Activated T-helper 2 cell treated with anti-CD3 and anti-CD28 coated beads, Interferon-gamma antibody, Interleukin-2, Interleukin-4, amounts not matched to agents 10 μg/mL and 5 μg/mL and 100 μg/mL, durations not matched to agents 14 hours and 24 hours and 36 hours (primary cell): ENCODE measurements around the gene ETFBKMT. TPM values are rescaled to one million over a fixed set of nuclear protein-coding genes. Genes with fewer than 3 reads are reported as not detected.
"Not testable (repeated sequence)": the region's sequence is repeated elsewhere in the genome, so short reads cannot be mapped to it uniquely, and the experiment has no call there.

ENCODE experiments used
- DNase-seq: peaks from one replicate; pipeline ENCODE4 v3.0.0; 2021; ENCODE audit warnings: low spot score
- H3K27ac Mint-ChIP-seq: one replicate; pipeline ENCODE4 v1.8.0; 2021; ENCODE audit warnings: mixed read lengths
- H3K27me3 Mint-ChIP-seq: one replicate; pipeline ENCODE4 v1.8.0; 2021; ENCODE audit warnings: low read depth, mixed read lengths
- H3K36me3 Mint-ChIP-seq: one replicate; pipeline ENCODE4 v1.8.0; 2021; ENCODE audit warnings: low read depth, mixed read lengths
- H3K4me1 Mint-ChIP-seq: one replicate; pipeline ENCODE4 v1.8.0; 2021; ENCODE audit warnings: low read depth, mixed read lengths
- H3K4me3 Mint-ChIP-seq: one replicate; pipeline ENCODE4 v1.8.0; 2021; ENCODE audit warnings: low read depth, mild to moderate bottlenecking, moderate library complexity, mixed read lengths
- H3K9me3 Mint-ChIP-seq: one replicate; pipeline ENCODE4 v1.8.0; 2021; ENCODE audit warnings: mixed read lengths
- intact Hi-C: fragments of 100-400 bp; cut with micrococcal nuclease; formaldehyde crosslinking; loops from one replicate; pipeline ENCODE4 v1.15.1; 2023
- total RNA-seq: library from RNA; stranded (reverse); gene quantifications from 2 replicates; pipeline ENCODE4 v1.2.3, GENCODE V29; 2022

The ETFBKMT gene
- total RNA-seq, 1 donor from 2014 or later: 0.37 TPM

DNA sequence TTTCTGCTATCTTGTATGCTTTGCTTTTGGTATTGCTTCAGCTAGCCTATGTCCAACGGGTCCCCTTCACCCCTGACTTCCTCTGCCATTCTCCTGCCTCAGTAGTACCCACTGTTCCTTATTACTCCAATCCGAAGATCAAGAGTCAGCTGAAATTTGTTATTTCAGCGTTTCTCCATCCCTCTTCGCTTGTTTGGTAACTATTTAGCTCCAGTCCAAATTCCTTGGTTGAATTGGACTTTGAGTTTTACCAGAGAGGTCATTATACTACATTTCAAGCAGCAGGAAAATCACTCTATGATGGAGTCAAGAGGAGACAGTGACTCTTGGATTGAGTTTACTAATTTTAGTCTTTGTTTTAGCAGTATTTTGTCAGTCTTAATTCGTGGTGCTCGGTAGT lies 4.5 kb downstream of the ETFBKMT start:
- Mint-ChIP-seq H3K27ac (no peak overlapping the region), H3K4me1 (no peaks in the 10 kb centered on the region), H3K4me3 (no peak overlapping the region), H3K27me3 (no peaks in the 10 kb centered on the region), H3K9me3 (peaks cover 12% of the 10 kb centered on the region), H3K36me3 (peaks cover 3% of the 10 kb centered on the region)
- no peak for DNase-seq
- intact Hi-C loops: no loop called here

DNA sequence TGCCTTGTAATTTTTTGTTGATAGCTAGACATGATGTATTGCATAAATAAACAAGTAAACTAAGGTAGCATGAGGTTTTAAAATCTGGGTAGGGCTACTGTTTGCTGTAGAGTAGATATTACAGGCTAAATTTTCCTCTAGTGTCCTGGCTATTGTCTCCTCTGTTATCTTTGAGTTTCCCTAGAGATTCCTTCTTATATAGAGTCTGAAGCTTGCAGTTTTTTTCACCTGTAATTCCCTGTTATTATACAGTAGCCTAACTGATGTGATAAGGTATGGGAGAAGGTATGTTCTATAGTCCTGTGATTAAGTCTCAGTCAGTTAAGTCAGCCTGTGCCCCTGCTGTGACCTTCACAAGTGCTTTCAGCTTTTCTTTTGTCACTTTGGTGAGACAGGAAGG lies 9.5 kb downstream of the ETFBKMT start:
- Mint-ChIP-seq H3K9me3 (peaks cover 16% of the 10 kb centered on the region), H3K4me1 (no peaks in the 10 kb centered on the region), H3K27ac (no peak overlapping the region), H3K27me3 (no peaks in the 10 kb centered on the region), H3K36me3 (peaks cover 3% of the 10 kb centered on the region), H3K4me3 (no peak overlapping the region)
- no peak for DNase-seq
- intact Hi-C loops: no loop called here

DNA sequence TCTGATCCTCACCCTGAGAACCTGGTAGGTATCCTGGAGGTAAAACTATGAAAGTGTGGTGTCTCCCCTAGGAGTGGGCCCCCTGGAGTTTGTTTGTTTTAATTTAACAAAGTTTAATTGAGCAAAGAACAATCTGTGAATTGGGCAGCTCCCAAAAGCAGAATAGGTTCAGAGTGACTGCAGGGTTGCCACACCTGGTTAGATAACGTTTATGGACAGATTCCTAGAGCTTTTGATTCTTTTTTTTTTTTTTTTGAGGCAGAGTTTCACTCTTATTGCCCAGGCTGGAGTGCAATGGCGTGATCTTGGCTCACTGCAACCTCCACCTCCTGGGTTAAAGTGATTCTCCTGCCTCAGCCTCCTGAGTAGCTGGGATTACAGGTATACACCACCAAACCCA lies 10.1 kb downstream of the ETFBKMT start:
- H3K36me3 Mint-ChIP-seq, H3K4me3 Mint-ChIP-seq, intact Hi-C loops: not testable (repeated sequence)

DNA sequence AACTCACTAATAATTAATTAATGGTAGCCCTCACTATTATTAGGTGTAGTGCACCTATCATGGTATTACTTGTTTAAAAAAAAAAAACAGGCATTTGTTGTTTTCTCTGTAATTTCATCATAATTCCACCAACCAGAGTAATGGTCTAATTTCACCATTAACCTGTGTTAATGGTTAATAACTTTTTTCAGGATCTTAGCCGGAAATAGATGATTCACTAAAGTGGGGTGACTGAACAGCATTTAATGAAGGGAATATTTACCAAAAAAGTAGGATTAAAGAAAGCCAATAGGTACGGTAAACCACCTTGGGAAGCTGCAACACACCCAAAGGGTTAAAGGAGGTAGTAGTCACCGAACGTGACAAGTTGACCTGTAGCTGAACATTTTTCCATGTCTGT lies 13.0 kb downstream of the ETFBKMT start:
- no peaks in the 10 kb centered on the region for H3K27me3 Mint-ChIP-seq
- peaks cover 9% of the 10 kb centered on the region for H3K9me3 Mint-ChIP-seq
- H3K27ac Mint-ChIP-seq: no peak overlapping the region
- no peaks in the 10 kb centered on the region for H3K4me1 Mint-ChIP-seq
- intact Hi-C loops: no loop called here
- H3K4me3 Mint-ChIP-seq: no peak overlapping the region
- H3K36me3 Mint-ChIP-seq: peaks cover 3% of the 10 kb centered on the region
- DNase-seq: no peak

More for the DNA sequence above, 10.1 kb downstream of the ETFBKMT start:
- H3K9me3 Mint-ChIP-seq: peaks cover 16% of the 10 kb centered on the region
- H3K27ac Mint-ChIP-seq, H3K4me1 Mint-ChIP-seq, DNase-seq, H3K27me3 Mint-ChIP-seq: not testable (repeated sequence)

DNA sequence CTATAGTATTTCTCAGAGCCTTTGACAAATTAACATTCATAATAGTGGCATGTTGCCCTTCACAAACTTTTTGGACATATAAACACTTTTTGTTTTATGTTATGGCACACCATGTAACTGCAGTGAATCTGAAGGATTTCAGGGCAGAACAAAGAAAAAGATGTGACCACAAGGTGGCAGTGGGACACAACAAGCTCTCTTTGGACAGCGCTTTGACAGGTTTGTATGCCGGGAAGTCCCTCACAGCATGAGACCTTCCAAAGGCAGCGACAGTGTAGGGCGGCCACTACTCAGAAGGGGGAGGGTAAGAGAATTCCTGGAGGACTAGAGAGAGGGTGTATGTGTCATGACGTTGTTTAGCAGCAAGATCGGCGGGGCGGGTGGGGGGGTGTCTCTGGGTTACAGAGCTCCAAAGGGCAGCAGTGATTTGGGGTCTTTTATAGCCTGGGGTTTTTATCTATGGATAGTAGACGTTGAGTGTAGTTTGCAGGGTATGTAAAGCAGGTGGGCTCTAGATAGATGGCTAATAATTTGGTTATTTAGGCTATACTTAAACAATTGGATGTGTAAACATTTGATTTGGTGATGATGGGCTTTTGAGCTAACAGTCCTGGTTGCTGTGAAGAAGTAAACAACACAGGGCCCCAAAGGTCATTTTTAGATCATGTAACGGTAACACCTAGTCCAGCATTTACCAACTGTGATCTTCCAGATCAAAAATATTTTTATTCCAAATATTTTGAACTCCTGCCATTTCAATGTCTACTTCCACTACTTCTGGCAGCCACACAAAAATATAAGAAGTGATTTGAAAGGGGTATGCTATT lies 22.9 kb downstream of the ETFBKMT start:
- H3K4me3 Mint-ChIP-seq: no peak overlapping the region
- no peak overlapping the region for H3K27ac Mint-ChIP-seq
- H3K4me1 Mint-ChIP-seq: peaks cover 5% of the 10 kb centered on the region
- H3K9me3 Mint-ChIP-seq: peaks cover 12% of the 10 kb centered on the region
- peak; percentile 46 for DNase-seq
- H3K27me3 Mint-ChIP-seq: no peaks in the 10 kb centered on the region
- intact Hi-C loops: loop anchor here (2.0 to 5.0 kb wide), 4 partner anchors 214 to 630 kb away; partner anchors contain the start of gene RESF1
- peaks cover 19% of the 10 kb centered on the region for H3K36me3 Mint-ChIP-seq

DNA sequence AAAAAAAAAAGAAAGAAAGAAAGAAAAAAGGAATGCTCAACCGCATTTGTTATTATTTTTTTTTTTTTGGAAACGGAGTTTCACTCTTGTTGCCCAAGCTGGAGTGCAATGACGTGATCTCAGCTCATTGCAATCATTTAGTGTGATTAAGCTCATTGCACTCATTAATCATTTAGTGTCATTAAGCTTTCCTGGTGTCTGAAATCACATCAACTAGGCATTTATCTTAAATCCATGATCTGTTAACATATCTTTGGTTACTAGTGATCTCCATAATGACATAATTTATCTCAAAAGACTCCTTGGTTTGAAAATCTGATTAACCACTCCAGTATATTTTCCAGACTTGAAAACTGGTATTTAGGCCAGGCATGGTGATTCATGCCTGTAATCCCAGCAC lies 26.3 kb downstream of the ETFBKMT start:
- no peak overlapping the region for H3K4me3 Mint-ChIP-seq
- H3K4me1 Mint-ChIP-seq: peaks cover 6% of the 10 kb centered on the region
- intact Hi-C loops: loop anchor here (5.0 kb wide), 1 partner anchor 62 kb away; no protein-coding TSS in a partner anchor
- H3K27me3 Mint-ChIP-seq: no peaks in the 10 kb centered on the region
- peaks cover 18% of the 10 kb centered on the region for H3K9me3 Mint-ChIP-seq
- no peak overlapping the region for H3K27ac Mint-ChIP-seq
- DNase-seq: no peak
- peaks cover 28% of the 10 kb centered on the region for H3K36me3 Mint-ChIP-seq

DNA sequence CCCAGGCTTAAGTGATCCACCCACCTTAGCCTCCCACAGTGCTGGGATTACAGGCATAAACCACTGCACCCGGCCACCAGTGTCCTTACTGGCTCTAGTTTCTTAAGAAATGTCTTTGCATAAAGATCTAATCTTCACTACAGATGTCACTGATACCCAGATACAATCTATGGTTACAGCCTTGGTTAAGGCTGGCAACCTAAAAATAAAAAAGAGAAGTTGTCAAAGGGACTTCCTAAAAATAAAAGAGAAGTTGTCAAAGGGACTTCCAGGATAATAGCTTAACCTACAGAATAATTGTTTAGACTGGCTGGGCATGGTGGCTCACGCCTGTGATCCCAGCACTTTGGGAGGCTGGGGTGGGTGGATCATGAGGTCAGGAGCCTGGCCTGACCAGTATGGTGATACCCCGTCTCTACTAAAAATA lies 27.6 kb downstream of the ETFBKMT start:
- Mint-ChIP-seq H3K9me3 (peaks cover 17% of the 10 kb centered on the region), H3K4me3 (no peak overlapping the region), H3K36me3 (peaks cover 27% of the 10 kb centered on the region), H3K27ac (no peak overlapping the region), H3K4me1 (peaks cover 6% of the 10 kb centered on the region), H3K27me3 (no peaks in the 10 kb centered on the region)
- intact Hi-C loops: loop anchor here (5.0 kb wide), 1 partner anchor 60 kb away; no protein-coding TSS in a partner anchor
- DNase-seq: no peak

DNA sequence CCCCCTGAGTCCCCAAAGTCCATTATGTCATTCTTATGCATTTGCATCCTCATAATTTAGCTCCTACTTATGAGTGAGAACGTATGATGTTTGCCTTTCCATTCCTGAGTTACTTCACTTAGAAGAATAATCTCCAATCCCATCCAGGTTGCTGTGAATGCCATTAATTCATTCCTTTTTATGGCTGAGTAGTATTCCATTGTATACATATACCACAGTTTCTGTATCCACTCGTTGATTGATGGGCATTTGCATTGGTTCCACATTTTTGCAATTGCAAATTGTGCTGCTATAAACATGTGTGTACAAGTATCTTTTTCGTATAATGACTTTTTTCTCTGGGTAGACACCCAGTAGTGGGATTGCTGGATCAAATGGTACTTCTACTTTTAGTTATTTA lies 30.4 kb downstream of the ETFBKMT start:
- not testable (repeated sequence) for H3K4me3 Mint-ChIP-seq, DNase-seq, H3K27ac Mint-ChIP-seq, H3K27me3 Mint-ChIP-seq, H3K9me3 Mint-ChIP-seq, H3K4me1 Mint-ChIP-seq
- intact Hi-C loops: loop anchor here (5.0 kb wide), 1 partner anchor 57 kb away; no protein-coding TSS in a partner anchor
- H3K36me3 Mint-ChIP-seq: peaks cover 16% of the 10 kb centered on the region

DNA sequence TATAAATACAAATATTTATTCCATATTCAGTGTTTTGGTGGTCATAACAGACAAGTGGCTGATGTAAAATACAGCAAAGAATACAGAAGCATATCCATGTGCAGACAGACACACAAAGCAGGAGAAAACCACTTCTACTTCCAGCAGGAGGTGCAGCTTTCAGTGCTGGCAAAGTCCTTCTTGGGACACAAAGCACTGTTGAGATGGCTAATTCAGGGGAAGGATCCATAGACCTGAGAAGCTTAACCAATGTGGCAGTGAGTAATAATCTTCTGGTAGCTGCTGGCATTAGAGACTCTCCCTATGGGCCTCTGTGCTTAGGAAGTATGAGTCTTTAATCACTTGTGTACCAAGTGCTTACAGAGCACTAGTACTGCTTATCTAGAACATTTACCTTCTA lies 42.6 kb downstream of the ETFBKMT start:
- Mint-ChIP-seq H3K36me3 (peaks cover 15% of the 10 kb centered on the region), H3K4me3 (no peak overlapping the region), H3K27ac (no peak overlapping the region), H3K9me3 (peaks cover 4% of the 10 kb centered on the region), H3K4me1 (no peaks in the 10 kb centered on the region), H3K27me3 (no peaks in the 10 kb centered on the region)
- DNase-seq: no peak
- intact Hi-C loops: no loop called here

DNA sequence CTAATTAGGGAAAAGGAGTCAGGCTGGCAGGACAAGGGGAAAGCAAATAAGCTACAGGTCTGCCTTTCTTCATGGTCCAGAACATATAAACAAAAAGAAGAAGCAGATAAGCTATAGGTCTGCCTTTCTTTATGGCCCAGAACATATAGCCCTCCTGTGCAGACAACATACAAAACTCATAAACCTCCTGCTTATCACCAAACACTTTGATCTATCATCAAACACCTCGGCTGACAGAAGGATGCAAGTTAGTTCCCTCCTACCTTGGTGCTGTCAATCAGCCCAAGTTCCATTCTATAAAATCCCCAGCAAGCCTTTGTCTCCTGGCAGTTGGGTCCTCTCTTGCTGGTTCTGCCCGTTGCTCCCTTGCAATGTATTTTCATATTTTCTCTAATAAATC lies 46.1 kb downstream of the ETFBKMT start:
- intact Hi-C loops: no loop called here

DNA sequence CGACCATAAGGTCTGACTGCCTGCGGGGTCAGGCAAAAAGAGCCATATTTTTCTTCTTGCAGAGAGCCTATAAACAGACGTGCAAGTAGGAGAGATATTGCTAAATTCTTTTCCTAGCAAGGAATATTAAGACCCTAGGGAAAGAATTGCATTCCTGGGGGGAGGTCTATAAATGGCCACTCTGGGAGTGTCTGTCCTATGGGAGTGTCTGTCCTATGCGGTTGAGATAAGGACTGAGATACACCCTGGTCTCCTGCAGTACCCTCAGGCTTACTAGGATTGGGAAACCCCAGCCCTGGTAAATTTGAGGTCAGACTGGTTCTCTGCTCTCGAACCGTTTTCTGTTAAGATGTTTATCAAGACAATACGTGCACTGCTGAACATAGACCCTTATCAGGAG lies 48.6 kb downstream of the ETFBKMT start:
- intact Hi-C loops, H3K27me3 Mint-ChIP-seq, H3K4me3 Mint-ChIP-seq, H3K27ac Mint-ChIP-seq, H3K4me1 Mint-ChIP-seq, DNase-seq: not testable (repeated sequence)
- Mint-ChIP-seq H3K9me3 (peaks cover 29% of the 10 kb centered on the region), H3K36me3 (peaks cover 27% of the 10 kb centered on the region)

More for the DNA sequence above, 46.1 kb downstream of the ETFBKMT start:
- H3K9me3 Mint-ChIP-seq: peaks cover 29% of the 10 kb centered on the region
- DNase-seq: no peak
- H3K27ac Mint-ChIP-seq: no peak overlapping the region
- no peak overlapping the region for H3K4me3 Mint-ChIP-seq
- H3K4me1 Mint-ChIP-seq: no peaks in the 10 kb centered on the region
- peaks cover 29% of the 10 kb centered on the region for H3K36me3 Mint-ChIP-seq
- H3K27me3 Mint-ChIP-seq: no peaks in the 10 kb centered on the region

DNA sequence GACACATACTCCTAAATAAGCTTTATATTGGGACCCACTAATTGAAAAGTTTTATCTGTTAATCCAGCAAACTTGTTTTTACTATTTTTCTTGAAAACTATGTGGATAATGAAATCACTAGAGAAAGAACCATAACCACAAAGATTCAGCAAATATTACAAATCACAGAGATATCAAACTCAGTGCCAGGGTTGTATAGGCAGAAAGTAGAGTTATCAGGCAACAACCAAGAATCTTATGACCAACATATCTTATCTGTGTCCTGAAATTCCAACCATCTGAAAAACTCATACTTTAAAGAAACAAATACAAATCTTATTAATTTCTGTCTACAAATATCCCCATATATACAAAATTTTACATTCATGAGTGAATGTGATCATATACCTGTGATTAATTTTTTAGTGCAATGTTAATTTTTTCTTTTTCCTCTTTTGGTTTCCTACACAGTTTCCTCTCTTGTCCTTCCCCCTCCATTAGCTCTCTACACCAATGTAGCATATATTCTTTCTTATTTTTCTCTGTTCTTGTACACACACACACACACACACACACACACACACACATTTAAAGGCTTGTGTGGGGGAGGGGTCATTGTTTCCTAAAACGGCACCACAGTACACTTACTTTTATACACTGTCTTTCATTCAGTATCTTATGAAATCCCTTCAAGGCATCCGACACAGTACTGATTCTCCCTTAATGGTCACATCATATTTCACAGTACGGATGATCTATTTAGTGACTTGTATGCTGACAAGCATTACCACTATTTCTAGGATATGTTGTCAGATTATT lies 50.7 kb downstream of the ETFBKMT start:
- Mint-ChIP-seq H3K4me1 (peaks cover 2% of the 10 kb centered on the region), H3K27ac (no peak overlapping the region), H3K36me3 (peaks cover 27% of the 10 kb centered on the region), H3K27me3 (no peaks in the 10 kb centered on the region), H3K9me3 (peaks cover 29% of the 10 kb centered on the region), H3K4me3 (no peak overlapping the region)
- intact Hi-C loops: no loop called here
- no peak for DNase-seq

DNA sequence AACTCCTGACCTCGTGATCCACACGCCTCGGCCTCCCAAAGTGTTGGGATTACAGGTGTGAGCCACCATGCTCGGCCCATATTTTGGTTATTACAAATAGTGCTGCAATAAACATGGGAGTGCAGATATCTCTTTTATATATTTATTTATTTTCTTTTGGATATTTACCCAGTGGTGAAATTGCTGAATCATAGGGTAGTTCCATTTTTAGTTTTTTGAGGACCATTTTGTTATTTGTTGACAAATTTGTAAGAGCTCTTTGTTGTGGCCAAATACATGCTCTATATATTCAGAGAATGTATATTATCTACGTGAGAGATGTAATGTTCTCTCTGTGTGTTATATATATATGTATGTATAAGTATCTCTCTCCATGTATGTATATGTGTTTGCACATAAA lies 53.4 kb downstream of the ETFBKMT start:
- H3K4me1 Mint-ChIP-seq: peaks cover 5% of the 10 kb centered on the region
- H3K36me3 Mint-ChIP-seq: peaks cover 16% of the 10 kb centered on the region
- intact Hi-C loops: no loop called here
- H3K9me3 Mint-ChIP-seq: peaks cover 29% of the 10 kb centered on the region
- no peak overlapping the region for H3K4me3 Mint-ChIP-seq
- H3K27ac Mint-ChIP-seq: no peak overlapping the region
- H3K27me3 Mint-ChIP-seq: no peaks in the 10 kb centered on the region
- DNase-seq: no peak
